Kasumi-1 (cell line): ENCODE data around the gene NRIP1.

ENCODE experiments used
- DNase-seq, 2 experiments: peaks; one replicate each; lab custom pipeline; 2025; lab: John Stamatoyannopoulos, UW

Gene NRIP1

GRCh38 chr21:15066123-15066575, 1.3 kb upstream of the NRIP1 start:
- DNase-seq, result peak in 1 of 2 experiments; percentile 21

- peak; percentile 82 to 86 for DNase-seq
These were observed 757 bp upstream of the NRIP1 start for GRCh38 chr21:15065392-15066122.

- DNase-seq, result peak; percentile 36 to 38
These were observed 805 bp downstream of the NRIP1 start for GRCh38 chr21:15063814-15064575.

- DNase-seq, result peak; percentile 38 to 44
These were observed 1.6 kb downstream of the NRIP1 start for GRCh38 chr21:15063081-15063813.

GRCh38 chr21:15062606-15062965, 2.2 kb downstream of the NRIP1 start:
- peak; percentile 34 to 41 for DNase-seq

- DNase-seq, result no peak
These were observed 2.8 kb downstream of the NRIP1 start for GRCh38 chr21:15061747-15062605.

- peak; percentile 25 to 26 for DNase-seq
These were observed 3.5 kb downstream of the NRIP1 start for GRCh38 chr21:15061279-15061678.

- peak in 1 of 2 experiments; percentile 31 for DNase-seq
These were observed 4.1 kb downstream of the NRIP1 start for GRCh38 chr21:15060543-15061175.

GRCh38 chr21:15059397-15059796, 5.4 kb downstream of the NRIP1 start:
- DNase-seq, result no peak

GRCh38 chr21:15058854-15059263, 5.9 kb downstream of the NRIP1 start:
- DNase-seq, result no peak

- DNase-seq, result no peak
These were observed 7.5 kb downstream of the NRIP1 start for GRCh38 chr21:15057285-15057684.

- DNase-seq, result no peak
These were observed 10.1 kb downstream of the NRIP1 start for GRCh38 chr21:15054606-15055239.

- no peak for DNase-seq
These were observed 10.7 kb downstream of the NRIP1 start for GRCh38 chr21:15054089-15054488.

- no peak for DNase-seq
These were observed 11.3 kb downstream of the NRIP1 start for GRCh38 chr21:15053500-15053899.

GRCh38 chr21:15052459-15052763, 12.4 kb downstream of the NRIP1 start:
- no peak for DNase-seq

GRCh38 chr21:15051644-15052458, 12.9 kb downstream of the NRIP1 start:
- DNase-seq, result no peak

- DNase-seq, result no peak
These were observed 14.0 kb downstream of the NRIP1 start for GRCh38 chr21:15050568-15051377.

- DNase-seq, result no peak
These were observed 19.8 kb downstream of the NRIP1 start for GRCh38 chr21:15045017-15045416.

GRCh38 chr21:15042531-15042930, 22.3 kb downstream of the NRIP1 start:
- no peak for DNase-seq
